Left lobe of liver (tissue), 2 donors: ENCODE data around the gene DNAH9. TPM values are rescaled to one million over a fixed set of nuclear protein-coding genes. Genes with fewer than 3 reads are reported as not detected.
A peak's percentile ranks its signal among the peaks of the same experiment; 100 is the strongest.

Experiments
- ATAC-seq: fragments of 200-7000 bp; cut with Tn5 transposase; one replicate; pipeline ENCODE4 v1.9.1; 2020; ENCODE audit warnings: mild to moderate bottlenecking, moderate library complexity
- DNase-seq: peaks from one replicate; pipeline ENCODE4 v3.0.0-alpha.2; 2020; ENCODE audit warnings: low spot score
- total RNA-seq: library from RNA; stranded (reverse); gene quantifications from one replicate; pipeline ENCODE4 v1.2.1, GENCODE V29; 2021
- donor health status: DM: no; HTN: no; CAD: no; lungs with moderate emphysema.
- donor health status: DM: no; HTN: yes; CAD: no.

The DNAH9 gene
- total RNA-seq, 1 donor from 2014 or later = 0.20 TPM

DNA sequence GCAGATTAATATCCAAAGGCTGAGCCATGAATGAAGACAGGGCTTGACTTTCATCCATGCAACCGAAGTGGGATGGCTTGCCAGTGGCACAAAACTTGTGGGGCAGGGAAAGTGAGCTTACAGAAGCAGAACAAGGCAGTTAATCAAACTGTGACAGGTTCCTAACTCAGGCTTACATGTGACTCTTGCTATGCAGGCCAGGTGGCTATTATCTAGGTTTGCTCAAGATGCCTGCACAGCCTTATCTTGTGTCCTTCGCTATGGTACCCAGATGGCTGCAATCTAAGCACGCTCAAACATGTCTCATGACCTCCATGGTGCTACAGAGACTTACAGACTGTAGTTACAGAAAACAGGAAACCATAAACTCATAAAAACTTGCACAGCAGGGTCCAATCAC, 8.6 kb upstream of the DNAH9 start:
- no peak for DNase-seq
- ATAC-seq = no peak

DNA sequence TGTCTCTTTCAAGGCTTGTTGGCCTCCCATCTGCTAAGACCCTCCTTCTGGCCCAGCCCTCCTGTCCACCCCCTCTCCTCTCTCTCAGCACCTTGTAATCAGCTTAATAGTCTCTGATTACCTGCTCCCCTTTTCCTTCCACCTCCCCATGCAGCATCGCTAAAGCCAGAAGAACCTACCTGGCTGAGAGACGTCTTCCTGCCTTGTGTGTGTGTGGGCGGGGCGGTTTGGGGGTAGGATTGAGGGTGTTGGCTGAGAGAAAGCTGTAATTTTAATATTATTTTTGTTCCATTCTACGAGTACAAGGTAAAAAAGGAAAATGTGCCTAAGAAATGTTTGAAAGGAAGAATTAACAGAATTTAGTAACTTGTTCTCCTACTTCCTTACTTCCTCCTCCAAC, 3.4 kb downstream of the DNAH9 start:
- DNase-seq (no peak), ATAC-seq (no peak)

DNA sequence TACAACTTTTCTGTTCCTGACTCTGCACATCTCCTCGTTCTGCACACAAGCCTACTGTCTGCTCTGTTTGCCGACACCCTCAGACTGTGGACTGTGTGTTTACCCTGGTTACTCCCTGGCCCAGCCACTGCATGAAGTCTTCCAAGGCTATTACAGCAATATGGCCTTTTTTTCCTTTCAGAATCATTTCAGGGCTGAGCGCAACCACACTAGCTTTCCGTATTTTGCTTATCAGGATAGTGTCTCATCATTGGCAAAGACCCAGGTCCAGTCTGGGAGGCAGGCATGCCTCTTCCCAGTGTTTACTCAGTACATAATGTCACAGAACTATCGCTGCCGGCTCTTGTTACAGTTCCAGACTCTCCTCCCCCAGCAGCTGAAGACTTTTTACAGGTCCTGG, 10.1 kb downstream of the DNAH9 start:
- ATAC-seq (peak; percentile 95), DNase-seq (peak; percentile 84)

DNA sequence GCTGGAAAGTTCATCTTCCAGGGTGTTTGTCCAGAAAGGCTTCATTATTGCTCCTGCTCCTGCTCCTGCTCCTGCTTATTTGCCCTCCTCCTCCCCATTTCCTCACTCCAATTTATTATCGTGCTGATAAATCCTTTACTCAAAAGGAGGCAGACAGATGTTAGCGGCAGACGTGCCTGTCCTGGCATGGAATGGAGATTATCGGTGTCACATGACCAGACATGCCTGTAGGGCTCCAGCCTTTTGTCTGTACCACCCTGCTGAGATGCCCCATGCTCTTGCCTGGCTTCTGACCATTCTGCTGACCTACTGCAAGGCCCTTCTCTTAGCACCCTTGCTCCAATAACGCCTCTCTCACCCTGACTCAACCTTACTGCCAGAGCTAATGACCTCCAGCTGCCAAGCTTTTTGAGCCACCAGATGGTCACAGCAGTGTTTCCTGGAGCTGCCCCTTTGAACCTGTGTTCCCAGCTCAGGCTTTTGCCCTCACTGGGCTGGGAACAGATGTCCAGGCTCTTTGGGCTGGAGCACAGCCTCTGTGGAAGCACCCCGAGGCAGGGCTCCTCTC, 12.8 kb downstream of the DNAH9 start:
- no peak for ATAC-seq
- no peak for DNase-seq

DNA sequence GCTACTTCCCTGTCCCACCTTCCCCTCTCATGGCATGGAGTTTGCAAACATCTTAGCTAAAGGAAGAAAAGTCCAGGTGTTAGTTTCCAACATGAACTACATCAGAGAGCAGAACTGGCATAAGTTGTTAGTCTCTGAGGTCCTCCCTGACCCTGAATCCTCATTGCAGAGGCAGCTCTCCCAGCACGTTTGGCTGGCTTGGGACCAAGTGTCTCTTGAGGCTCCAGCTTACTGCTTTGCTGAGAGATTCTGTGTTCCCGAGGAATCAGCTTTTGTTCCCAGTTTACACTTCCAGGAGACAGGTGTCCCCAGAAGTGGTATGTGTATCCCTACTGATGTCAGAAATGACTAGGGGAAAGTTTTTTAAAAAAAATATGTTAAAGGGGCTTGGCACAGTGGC, 14.7 kb downstream of the DNAH9 start:
- no peak for ATAC-seq
- DNase-seq = no peak

DNA sequence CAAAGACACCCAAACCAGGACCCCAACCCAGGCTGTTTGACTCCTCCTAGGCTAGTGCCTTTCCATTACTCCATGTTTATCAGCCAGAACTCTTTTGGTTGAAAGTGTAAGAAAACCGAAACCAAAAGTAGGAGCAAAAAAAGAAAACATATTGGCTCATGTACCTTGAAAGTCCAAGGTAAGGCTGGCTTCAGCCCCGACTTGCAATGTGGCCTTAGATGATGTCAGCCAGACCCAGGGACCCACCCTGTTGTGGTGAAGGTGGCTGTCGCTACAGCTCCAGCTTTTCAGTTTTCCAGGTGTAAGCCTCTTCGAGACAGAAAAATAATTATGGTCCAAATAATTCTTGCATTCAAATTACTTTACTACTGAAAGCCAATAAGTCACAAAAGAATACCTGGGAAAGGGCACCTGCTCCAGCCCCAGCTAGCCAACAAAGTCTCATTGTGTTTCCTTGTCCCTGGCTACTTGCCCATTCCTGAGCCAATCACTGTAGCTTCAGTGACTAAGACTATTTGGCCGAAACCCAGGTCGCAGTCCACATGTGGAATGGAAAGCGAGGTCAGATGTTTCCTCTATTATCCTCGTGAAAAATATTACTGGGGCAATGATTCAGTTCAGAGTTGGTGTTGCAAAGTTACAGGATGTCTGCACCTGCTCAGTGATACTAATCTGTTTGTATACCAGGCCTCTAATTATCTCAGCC, 20.7 kb downstream of the DNAH9 start:
- DNase-seq (no peak), ATAC-seq (no peak)

DNA sequence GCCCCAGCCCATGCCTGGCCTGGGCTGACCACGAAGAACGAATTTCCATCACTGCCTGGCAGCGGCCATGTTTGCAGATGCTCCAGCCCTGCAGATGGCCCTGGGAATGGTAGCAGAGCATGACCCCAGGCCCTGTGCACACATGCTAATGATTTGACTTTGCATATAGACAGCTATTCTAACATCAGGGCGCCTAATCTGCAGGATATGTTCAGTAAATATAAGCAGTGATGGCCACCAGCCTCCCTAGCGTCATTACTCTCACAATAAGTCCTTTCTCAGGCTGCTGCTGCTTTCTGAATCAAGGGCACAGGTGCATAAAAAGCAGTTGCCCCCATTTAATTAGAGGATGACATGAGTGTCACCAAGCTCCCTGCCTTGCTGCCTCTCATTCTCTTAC, 24.2 kb downstream of the DNAH9 start:
- ATAC-seq (no peak), DNase-seq (no peak)

DNA sequence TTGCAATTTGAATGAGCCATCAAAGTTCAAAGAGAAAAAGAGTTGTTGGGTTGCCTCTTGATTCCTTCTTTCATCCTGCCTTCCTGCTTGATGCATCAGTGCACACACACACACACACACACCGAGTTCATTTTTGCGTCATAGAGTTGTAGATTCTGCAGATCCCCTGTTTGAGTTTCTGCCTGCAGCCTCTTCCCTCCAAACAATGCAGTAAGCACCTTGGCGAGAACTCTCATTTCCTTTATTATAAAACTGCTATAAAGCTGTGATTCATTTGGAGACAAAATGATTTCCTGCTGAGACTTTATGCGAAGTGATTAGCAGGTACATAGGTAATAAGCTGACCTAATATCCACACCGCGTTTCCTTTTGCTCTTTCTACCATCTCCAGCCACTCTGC, 26.7 kb downstream of the DNAH9 start:
- DNase-seq (no peak), ATAC-seq (no peak)

DNA sequence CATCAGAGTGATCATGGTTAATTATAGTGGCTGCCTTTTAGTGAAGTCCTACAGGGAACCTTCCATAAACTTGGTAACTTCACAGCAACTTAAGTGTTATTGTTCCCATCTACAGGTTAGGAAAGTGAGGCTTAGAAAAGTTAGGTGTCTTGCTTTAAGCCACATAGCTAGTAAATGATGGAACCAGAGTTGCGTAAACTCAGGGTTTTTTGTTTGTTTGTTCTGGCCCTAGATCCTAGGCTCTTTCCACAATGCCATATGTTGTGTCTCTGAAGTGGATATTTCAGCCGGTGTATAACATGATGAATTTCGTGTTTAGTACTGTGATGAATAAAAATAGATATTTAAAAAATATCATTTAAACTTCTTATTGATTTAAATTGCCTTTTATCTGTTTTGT, 27.6 kb downstream of the DNAH9 start:
- ATAC-seq = peak; percentile 35

DNA sequence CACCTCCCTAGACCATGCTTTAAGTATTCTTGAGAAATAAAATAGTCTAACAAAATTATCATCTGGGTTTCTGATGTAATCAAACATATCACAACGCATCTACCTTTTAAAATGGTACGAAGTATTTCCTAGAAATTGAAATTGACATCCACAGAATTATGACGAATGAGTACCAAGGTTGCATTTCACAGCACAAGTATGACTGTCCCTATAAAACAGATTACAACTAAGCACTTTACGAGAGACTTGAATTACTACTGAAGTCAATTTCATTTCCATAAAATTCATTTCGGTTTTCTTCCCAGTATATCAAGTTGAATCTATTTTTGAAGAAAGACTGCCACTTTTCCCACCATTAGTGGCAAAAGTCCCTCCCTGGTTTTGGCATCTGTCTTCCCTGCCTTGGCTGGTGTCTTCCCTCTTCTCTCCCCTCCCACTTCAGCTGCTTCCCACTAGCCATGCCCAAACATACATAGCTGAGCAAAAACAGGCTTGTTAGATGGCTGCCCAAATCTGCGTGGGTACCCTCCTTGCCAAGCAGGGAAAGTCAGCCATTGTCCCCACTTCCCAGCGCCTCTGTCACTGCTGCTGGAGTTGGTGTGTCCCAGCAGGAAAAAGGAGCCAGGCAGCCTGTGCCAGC, 29.2 kb downstream of the DNAH9 start:
- DNase-seq (no peak), ATAC-seq (no peak)

More for the DNA sequence above, 27.6 kb downstream of the DNAH9 start:
- no peak for DNase-seq

DNA sequence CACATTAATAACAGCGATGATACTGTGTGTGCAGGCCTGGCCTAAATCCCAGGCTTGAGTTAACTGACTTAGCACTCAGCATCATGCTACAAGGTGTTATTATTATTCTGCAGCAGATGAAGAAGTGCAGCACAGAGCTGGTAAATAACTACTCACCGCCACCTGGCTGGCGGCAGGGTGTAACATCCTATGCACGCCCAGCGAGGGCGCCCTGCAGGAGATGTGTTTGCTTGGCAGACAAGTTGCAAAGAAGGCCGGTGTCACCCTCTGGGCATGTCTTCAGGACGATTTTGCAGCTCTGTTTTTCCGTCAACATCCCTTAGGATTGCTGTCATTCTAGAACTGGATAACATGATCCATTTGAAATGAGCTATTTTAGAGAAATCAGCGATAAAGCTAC, 30.1 kb downstream of the DNAH9 start:
- DNase-seq (no peak), ATAC-seq (no peak)

DNA sequence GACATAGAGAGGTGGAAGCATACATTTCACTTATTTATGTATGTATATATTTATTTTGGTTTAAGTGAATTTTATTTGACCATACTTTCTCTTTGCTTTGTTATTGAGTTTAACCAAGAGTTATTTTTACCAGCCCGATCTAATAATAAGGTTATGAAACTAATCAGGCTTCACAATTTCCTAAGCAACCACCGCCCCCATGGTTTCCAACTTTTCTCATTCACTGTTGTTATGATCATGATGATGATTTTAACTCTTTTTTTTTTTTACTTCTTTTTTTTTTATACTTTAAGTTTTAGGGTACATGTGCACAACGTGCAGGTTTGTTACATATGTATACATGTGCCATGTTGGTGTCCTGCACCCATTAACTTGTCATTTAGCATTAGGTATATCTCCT, 30.6 kb downstream of the DNAH9 start:
- ATAC-seq (no peak), DNase-seq (no peak)

DNA sequence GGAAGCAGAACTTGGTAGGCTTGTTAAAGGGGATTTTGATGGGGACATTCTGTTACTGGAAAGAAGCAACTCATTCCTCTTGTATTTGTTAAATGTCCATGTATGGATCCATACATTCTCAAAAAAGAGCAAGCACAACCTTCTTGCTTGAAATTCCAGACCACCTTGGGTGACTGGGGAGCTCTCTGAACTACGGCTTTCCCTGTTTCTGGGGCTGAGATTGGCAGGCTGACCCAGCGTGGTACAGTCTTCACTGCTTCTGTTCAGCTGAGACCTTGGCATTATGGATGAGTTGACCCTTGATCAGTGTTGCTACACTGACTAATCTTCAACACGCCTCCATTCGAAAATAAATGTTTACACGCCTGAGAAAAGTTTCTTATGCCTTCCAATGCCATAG, 38.5 kb downstream of the DNAH9 start:
- no peak for ATAC-seq
- no peak for DNase-seq

DNA sequence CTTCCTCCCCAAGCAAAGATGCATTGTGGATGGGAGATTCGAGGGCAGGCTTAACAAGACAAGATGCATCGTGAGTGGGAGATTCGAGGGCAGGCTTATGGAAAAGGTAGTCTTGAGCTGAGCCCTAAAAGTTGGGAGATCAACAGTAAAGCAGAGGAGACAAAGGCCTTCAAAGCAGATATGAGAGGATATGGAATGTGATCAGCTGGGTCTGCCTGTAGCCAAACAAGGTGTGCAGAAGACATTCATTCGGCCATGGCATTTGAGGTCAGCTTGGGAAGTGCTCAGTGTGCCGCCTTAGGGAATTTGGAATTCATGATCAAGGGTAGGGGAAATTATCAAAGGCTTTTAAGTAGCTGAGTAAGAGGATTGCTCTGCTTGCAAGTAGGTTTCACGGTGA, 39.5 kb downstream of the DNAH9 start:
- ATAC-seq (no peak), DNase-seq (no peak)

DNA sequence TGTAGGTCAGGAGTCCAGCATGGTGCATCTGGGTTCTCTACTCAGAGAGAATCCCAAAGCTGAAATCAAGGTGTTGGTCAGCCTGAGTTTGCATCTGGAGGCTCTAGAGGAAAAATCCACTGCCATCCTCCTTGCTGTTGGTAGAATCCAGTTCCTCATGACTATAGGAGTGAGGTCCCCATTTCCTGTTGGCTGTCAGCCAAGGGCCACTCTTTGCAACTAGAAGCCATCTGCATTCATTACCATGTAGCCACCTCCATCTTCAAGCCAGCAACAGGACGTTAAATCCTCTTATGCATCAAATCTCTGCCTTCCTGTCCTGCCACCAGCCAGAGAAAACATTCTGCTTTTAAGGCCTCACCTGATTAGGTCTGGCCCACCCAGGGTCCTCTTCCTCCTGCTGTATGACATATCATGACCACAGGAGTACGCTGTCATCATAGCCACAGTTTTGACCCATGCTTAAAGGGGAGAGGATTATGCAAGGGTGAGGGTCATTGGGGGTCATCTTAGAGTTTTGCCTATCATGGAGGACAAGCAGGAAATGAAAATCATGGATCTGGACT, 40.5 kb downstream of the DNAH9 start:
- DNase-seq = no peak
- no peak for ATAC-seq

DNA sequence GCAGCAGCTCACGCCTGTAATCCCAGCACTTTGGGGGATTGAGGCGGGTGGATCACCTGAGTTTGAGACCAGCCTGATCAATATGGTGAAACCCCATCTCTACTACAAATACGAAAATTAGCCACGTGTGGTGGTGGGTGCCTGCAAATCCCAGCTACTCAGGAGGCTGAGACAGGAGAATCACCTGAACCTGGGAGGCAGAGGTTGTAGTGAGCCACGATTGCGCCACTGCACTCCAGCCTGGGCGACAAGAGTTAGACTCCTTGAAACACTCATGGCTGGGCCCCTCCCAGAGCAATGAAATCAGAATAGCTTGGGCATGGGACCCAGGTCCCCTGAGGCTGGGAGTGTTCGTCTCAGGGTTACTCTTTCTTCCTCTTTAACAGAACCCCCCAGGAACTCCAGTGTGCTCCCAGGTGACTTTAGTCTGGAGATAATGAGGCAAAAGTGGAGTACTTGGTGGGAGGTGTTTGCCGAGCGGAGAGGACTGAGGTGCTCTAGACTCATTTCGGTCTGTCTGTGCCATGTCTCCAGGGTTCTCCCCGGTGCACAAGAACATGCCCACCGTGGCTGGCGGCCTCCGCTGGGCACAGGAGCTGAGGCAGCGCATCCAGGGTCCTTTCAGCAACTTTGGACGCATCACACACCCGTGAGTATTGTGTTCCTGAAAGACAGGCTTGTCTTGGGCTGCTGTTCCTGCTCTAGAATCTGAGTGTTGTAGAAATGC, 41.6 kb downstream of the DNAH9 start:
- no peak for DNase-seq
- ATAC-seq = no peak

DNA sequence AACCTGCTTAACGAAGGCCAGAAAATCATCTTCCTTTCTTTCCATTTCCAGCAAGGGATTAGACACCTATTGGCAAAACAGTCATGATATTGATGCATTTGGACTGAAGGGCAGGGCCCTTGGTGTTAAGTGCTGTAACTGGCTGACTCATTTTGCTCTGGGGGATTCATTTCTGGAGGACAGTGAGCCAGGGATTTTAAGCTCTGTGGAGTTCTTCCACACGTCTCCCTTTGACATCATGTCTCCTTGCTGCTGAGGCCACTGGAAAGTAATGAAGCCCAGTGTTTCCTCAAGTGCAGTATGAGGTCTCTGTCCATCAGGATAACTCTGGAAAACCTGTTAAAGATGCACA, 42.2 kb downstream of the DNAH9 start:
- no peak for ATAC-seq
- DNase-seq = no peak

DNA sequence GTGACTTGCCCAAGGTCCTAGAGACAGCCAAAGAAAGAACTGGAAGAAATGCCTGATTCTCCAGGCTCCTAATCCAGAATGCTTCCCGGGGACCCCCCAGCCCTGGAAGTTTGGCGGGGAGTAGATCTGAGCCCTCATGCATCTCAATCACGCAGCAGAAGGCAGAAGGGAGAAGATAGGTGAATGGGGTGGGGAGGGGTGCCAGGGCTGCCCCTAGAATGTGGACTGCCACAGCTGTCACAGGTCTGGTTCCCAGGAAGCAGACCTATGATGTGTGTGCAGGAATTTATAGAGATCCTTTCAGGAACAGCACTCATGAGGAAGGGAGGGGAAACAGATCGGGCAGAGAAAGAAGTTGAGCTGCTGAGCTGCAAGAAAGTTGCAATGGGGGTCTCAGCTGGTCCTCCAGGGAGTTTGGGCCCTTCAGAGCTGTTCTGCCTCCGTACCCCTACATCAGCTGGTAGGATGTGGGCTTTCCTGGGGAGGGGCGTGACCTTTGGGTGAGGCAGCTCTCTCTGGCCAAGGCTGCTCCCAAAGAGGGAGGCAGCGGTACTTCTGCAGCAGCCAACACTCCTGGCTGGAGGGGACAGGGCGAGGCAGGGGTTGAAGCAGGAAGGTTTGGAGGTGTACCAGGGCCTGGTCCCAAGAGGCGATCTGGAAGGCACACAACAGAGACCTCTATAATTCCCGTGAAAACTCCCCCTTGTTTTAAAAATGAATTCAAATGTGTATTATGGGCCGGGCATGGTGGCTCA, 43.4 kb downstream of the DNAH9 start:
- ATAC-seq (no peak), DNase-seq (no peak)

DNA sequence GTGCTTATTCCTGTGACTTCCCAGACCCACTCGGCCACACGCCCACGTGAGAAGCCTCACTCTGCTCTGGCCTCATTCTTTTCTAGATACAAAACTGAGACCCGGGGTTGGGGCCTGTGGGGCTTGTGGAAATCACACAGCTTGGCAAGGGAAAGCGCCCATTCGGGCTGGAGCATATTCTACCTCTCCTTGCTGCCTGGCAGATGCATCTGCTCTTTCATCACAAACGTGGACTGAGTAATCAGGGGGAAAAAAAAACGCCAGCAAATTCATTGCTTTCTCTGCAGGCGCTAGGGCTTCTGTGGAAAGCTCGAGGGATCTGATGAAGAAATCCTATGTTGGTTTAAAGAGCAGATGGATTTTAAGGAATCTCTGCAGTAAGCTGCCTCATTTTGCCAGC, 44.4 kb downstream of the DNAH9 start:
- DNase-seq = no peak
- no peak for ATAC-seq

DNA sequence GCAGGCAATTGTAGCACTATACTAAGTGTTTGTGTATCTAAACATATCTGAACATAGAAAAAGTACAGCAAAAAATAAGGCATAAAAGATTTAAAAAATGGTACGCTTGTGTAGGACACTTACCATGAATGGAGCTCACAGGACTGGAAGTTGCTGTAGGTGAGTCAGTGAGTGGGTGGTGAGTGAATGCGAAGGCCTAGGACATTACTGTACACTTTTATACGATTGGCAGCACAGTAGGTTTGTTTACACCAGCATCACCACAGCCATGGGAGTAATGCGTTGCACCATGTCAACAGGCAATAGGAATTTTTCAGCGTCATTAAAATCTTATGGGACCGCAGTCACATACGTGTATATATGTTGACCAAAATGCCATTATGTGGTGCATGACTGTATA, 45.6 kb downstream of the DNAH9 start:
- DNase-seq (no peak), ATAC-seq (no peak)
